ENCODE data around the gene TANC1.

TANC1 gene

DNA sequence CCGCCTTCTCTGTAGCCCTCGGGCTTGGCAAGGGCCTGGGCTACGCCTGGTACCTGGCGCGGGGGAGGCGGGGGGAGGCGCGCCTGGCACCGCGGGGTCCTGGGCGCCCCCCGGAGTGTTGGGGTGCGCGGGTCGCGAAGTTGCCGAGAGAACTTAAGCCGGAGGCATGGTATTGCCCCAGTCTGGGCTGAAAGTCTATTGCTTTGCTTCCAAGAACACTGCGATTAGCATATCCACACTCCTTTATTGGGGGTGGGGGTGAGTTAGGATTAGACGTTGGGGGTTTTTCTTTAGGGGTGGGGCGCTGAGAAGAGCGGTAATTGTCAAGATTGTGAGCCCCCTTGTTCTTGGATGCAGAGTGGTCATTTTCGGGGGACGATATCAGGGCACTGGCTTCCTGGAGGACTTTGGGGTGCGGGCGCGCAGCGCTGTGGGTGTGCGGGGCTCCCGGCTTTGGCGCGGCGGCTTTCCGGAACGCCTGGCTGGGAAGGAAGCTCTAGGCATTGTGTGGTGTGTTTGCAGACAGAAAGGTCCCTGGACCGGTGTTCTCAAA lies 798 bp downstream of the TANC1 start:
- no peak for ATAC-seq (replicated peaks)
- H3K4me3 Mint-ChIP-seq, result peak overlapping the region; percentile 83
- H3K4me1 Mint-ChIP-seq, result peaks cover 11 to 23% of the 10 kb centered on the region in 2 donors
- DNase-seq, result no peak
- no peaks in the 10 kb centered on the region for H3K9me3 Mint-ChIP-seq
- peaks cover 50 to 69% of the 10 kb centered on the region in 2 donors for H3K27me3 Mint-ChIP-seq
- H3K36me3 Mint-ChIP-seq, result no peaks in the 10 kb centered on the region
- peak overlapping the region; percentile 42 for H3K27ac Mint-ChIP-seq

DNA sequence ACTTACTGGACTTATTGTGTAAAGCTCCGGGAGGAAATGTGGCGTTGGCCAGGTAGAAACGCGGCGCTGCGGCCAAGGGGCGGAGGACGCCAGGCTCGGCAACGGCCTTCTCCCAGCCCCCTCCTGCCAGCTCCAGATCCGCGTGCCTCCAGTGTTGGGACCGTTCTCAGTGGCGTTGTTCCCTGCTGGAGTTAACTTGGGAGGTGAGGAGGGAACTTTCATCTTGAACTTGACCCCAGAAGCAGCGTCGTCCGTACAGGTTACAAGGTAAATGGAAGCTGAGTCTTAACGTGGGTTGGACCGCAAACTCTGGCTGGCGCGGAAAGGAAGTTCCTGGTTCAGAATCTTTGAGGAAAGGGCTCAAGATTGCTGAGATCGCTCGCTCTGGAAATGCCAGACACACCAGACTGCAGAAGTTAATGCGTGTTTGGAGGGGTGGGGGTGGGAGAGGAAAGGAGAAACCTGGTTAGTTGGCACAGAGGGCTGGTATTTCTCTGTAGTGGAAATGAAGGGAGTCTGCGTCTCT lies 1.3 kb downstream of the TANC1 start:
- ATAC-seq (replicated peaks), result no peak
- Mint-ChIP-seq H3K4me1 (peaks cover 11 to 23% of the 10 kb centered on the region in 2 donors), H3K36me3 (no peaks in the 10 kb centered on the region), H3K27ac (no peak overlapping the region), H3K4me3 (peak overlapping the region; percentile 83), H3K27me3 (peaks cover 50 to 69% of the 10 kb centered on the region in 2 donors), H3K9me3 (no peaks in the 10 kb centered on the region)
- DNase-seq, result no peak

DNA sequence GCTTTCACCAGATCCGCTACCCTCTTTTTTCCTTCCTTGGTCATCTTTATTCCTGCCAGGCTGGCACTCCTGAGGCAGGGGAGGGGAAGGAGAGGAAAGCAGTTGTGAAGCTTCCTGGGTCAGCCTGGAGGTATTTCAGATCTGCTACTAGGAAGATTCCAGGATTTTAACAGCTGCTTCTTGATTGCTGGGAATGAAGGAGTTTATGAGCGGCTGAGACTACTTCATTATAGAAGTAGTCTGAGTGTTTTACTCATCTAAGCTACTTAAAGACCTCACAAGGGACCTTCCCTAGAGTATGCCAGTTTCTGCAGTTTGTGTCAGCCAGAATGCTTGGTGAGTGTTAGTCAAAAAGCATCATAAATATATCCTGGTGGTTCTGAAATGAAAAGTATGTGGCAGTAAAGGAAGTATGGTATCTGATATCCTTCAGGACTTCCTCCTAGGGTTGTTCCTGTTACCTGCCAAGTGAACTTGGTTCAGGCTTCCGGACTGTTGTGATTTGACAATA lies 1.9 kb downstream of the TANC1 start:
- no peak overlapping the region for H3K27ac Mint-ChIP-seq
- no peaks in the 10 kb centered on the region for H3K36me3 Mint-ChIP-seq
- H3K27me3 Mint-ChIP-seq, result peaks cover 50 to 69% of the 10 kb centered on the region in 2 donors
- peak overlapping the region; percentile 83 for H3K4me3 Mint-ChIP-seq
- H3K4me1 Mint-ChIP-seq, result peaks cover 11 to 23% of the 10 kb centered on the region in 2 donors
- ATAC-seq (replicated peaks) (peak; percentile 17 to 38), DNase-seq (no peak)
- H3K9me3 Mint-ChIP-seq, result no peaks in the 10 kb centered on the region

DNA sequence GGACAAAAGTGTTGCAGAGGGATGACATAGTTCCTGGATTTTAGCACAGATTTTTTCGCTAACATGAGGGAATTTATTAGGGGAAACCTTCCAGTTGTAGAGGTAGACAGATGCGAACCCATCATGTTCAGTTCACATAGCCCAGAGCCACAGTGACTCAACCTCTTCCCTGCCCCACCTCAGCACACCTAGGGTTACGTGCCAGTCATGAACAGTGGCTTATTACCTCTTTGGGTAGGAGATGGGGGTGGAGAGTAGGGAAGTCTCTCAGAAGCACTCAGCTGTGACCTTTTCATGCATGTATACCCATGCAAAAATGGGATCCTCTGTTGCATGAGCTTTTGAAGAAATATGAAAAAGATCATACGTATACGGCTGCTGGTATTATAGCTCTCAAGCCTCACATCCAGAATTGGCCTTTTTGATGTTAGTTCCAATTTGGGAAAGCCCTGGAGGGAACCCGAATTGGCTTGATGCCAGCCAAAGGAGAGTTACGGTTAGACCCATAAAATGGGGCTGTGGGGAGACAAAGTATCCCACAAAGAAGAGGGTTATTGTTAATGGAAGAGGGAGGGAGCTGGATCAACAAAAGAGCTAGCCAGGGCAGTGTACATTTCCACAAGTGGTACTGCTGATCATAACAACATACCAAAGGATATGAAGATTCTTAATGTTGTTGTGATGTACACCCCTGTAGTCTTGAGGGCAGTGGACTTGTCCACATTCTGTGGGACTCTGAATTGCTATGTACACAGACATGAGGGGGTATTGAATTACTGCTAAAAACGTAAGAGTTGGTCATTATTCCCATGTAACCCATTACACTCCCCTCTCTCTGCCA lies 4.9 kb downstream of the TANC1 start:
- H3K27ac Mint-ChIP-seq, result no peak overlapping the region
- DNase-seq, result no peak
- no peaks in the 10 kb centered on the region for H3K9me3 Mint-ChIP-seq
- no peak overlapping the region for H3K4me3 Mint-ChIP-seq
- peaks cover 11 to 17% of the 10 kb centered on the region in 2 donors for H3K4me1 Mint-ChIP-seq
- ATAC-seq (replicated peaks), result no peak
- H3K27me3 Mint-ChIP-seq, result peaks cover 44 to 47% of the 10 kb centered on the region in 2 donors
- no peaks in the 10 kb centered on the region for H3K36me3 Mint-ChIP-seq

DNA sequence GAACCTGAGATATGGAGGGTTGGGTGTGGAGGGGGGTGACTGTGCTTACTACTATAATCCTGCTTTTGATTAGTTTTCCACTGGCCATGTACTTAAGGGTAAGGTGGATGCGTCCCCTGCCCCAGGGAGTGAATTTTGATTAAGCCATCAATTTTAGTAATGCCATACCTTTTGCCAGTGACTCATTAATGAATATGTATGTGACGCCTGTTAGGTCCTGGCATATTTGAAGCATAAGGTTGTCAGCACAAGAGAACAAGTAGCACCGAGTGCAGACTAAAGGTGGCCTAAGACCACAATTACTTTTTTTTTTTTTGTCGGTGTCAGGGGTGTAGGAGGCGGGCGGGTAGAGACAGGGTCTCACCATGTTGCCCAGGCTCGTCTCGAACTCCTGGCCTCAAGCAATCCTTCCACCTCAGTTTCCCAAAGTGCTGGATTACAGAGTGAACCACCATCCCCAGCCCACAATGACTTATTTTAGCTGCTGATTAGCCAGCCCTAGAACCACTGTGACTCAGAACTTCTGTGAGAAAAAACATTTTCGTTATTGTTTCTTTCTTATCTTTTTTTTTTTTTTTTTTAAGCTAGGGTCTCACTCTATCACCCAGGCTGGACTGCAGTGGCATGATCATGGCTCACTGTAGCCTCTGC lies 7.0 kb downstream of the TANC1 start:
- no peak overlapping the region for H3K27ac Mint-ChIP-seq
- DNase-seq (no peak), ATAC-seq (replicated peaks) (no peak)
- no peaks in the 10 kb centered on the region for H3K36me3 Mint-ChIP-seq
- H3K4me3 Mint-ChIP-seq, result no peak overlapping the region
- H3K27me3 Mint-ChIP-seq, result peaks cover 32 to 33% of the 10 kb centered on the region in 2 donors
- H3K4me1 Mint-ChIP-seq, result peaks cover 0 to 2% of the 10 kb centered on the region in 2 donors
- H3K9me3 Mint-ChIP-seq, result no peaks in the 10 kb centered on the region

DNA sequence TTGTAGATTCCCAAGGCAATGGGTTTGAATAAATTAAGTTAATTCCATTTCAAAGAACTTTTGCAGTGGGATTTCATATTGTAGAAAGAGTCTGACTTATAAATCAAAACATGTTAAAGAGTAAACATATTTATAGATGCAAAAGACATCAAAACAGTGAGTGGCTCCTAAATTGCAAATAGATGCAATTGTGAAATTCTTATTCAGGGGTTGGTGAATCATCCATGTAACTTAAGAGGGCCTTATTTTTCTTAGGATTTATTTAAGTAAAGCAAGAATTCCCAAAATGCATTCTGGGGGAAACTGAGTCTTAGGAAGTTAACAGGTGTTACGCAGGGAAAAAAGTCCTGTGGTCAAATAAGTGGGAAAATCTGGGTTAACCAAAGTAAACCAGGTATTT lies 11.3 kb downstream of the TANC1 start:
- no peak overlapping the region for H3K4me3 Mint-ChIP-seq
- ATAC-seq (replicated peaks), result no peak
- no peaks in the 10 kb centered on the region for H3K36me3 Mint-ChIP-seq
- H3K27ac Mint-ChIP-seq, result no peak overlapping the region
- peaks cover 0 to 10% of the 10 kb centered on the region in 2 donors for H3K27me3 Mint-ChIP-seq
- H3K9me3 Mint-ChIP-seq, result no peaks in the 10 kb centered on the region
- no peak for DNase-seq
- no peaks in the 10 kb centered on the region for H3K4me1 Mint-ChIP-seq

DNA sequence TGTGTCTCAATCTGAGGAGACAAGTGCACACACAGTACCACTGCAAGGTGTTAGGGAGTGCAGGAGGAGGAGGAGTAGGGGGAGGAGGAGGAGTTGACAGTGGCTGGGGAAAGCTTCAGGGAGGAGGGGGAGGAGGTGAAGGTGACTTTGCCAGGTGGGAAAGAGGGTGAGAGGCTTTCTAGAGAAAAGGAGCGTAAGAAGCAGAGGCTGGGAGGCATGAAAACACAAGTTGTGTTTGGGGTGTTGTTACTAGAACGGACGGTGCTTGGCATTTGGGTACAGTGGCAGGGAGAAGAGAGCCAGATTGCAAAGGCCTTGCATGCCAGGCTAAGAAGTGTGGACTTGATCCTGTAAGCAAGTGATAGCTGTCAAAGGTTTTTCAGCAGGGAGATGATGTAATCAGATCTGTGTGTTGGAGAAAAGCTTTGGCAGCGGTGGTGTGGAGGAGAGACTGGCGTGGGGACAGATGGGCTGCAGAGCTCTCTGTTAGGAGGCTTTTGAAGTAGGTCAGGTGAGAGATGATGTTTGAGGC lies 16.2 kb downstream of the TANC1 start:
- no peaks in the 10 kb centered on the region for H3K36me3 Mint-ChIP-seq
- H3K4me1 Mint-ChIP-seq, result peaks cover 0 to 3% of the 10 kb centered on the region in 2 donors
- H3K9me3 Mint-ChIP-seq, result no peaks in the 10 kb centered on the region
- ATAC-seq (replicated peaks) (no peak), DNase-seq (no peak)
- H3K4me3 Mint-ChIP-seq, result no peak overlapping the region
- peaks cover 0 to 13% of the 10 kb centered on the region in 2 donors for H3K27me3 Mint-ChIP-seq
- H3K27ac Mint-ChIP-seq, result peak overlapping the region; percentile 3

DNA sequence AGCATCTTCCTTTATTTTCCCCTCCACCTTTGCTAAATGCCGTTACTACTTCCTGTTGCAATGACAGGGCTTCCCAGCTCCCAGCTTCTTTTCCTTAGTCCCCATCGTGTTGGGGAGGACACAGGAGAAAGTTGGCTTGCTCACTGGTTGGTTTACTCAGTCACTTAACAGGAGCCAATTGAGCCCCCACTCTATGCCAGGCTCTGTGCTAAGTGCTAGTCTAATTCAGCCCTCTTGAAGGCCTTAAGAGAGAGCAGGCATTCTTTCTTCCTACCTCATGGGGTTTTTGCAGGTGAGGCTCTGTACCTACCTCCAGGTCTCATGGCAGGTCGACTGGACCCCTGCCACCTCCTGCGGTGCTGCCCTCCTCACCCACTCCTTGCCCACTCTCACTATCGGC lies 20.1 kb downstream of the TANC1 start:
- no peak overlapping the region for H3K4me3 Mint-ChIP-seq
- no peak for ATAC-seq (replicated peaks)
- peaks cover 0 to 13% of the 10 kb centered on the region in 2 donors for H3K27me3 Mint-ChIP-seq
- H3K9me3 Mint-ChIP-seq, result no peaks in the 10 kb centered on the region
- DNase-seq, result no peak
- H3K36me3 Mint-ChIP-seq, result no peaks in the 10 kb centered on the region
- no peak overlapping the region for H3K27ac Mint-ChIP-seq
- peaks cover 0 to 3% of the 10 kb centered on the region in 2 donors for H3K4me1 Mint-ChIP-seq

DNA sequence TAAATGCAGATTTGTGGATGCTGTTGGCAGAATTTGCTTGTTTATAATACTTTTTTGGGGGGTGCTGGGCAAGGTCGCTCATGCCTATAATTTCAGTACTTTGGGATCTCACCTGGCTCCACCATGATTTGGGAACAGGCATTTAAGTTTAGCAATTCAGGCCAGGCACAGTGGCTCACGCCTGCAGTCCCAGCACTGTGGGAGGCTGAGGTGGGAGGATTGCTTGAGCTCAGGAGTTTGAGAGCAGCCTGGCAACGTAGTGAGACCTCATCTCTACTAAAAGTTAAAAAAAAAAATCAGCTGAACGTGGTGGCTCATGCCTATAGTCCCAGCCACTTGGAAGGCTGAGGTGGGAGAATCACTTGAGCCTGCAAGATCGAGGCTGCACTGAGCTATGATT lies 20.7 kb downstream of the TANC1 start:
- H3K4me3 Mint-ChIP-seq, result no peak overlapping the region
- no peaks in the 10 kb centered on the region for H3K36me3 Mint-ChIP-seq
- peaks cover 0 to 3% of the 10 kb centered on the region in 2 donors for H3K4me1 Mint-ChIP-seq
- no peak overlapping the region for H3K27ac Mint-ChIP-seq
- no peaks in the 10 kb centered on the region for H3K9me3 Mint-ChIP-seq
- DNase-seq (no peak), ATAC-seq (replicated peaks) (no peak)
- H3K27me3 Mint-ChIP-seq, result peaks cover 0 to 13% of the 10 kb centered on the region in 2 donors

DNA sequence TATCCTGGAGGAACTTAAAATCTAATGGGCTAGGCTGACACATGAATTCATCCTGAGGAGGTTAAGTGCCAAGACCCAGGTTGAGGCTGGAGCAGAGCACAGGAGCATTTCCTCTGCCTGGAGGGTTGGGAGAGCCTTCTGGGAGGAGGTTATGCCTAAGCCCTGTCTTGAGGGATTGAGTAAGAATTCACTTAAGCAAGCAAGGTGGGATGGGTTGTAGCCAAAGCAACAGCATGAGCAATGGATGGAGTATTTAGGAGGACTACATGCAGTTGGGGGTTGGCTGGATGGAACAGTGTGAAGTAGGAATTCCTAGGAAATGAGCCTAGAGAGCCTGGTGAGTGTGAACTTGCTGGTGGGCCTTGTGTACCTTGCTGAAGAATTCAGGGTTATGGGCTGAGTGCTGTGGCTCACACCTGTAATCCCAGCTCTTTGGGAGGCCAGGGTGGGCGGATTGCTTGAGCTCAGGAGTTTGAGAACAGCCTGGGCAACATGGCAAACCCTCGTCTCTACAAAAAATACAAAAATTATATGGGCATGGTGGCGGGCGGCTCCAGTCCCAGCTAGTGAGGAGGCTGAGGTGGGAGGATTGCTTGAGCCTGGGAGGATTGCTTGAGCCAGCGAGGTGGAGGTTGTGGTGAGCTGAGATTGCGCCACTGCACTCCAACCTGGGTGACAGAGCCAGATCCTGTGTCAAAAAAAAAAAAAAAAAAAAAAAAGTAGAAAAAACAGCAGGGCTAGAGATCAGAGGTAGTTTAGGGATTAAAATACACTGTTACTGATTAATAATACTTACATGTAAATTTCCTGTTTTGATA lies 22.2 kb downstream of the TANC1 start:
- H3K9me3 Mint-ChIP-seq, result no peaks in the 10 kb centered on the region
- peaks cover 0 to 3% of the 10 kb centered on the region in 2 donors for H3K4me1 Mint-ChIP-seq
- H3K27me3 Mint-ChIP-seq, result peaks cover 0 to 15% of the 10 kb centered on the region in 2 donors
- H3K27ac Mint-ChIP-seq, result no peak overlapping the region
- H3K4me3 Mint-ChIP-seq, result no peak overlapping the region
- DNase-seq (no peak), ATAC-seq (replicated peaks) (no peak)
- H3K36me3 Mint-ChIP-seq, result no peaks in the 10 kb centered on the region

DNA sequence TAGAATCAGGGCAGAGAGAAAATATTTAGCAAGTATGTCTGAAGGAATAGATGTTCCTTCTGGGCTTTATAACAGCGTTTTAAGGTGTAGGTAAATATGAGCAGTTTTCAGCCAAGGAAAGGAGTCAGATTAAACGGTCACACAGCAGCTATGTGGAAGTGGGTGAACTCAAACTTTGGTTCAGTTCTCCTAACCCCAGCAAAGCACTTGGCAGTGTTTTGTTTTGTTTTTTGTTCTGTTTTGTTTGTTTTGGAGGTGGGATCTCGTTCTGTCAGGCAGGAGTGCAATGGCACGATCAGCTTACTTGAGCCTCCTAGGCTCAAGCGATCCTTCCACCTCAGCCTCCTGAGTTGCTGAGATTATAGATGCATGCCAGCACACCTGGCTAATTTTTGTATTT lies 24.6 kb downstream of the TANC1 start:
- Mint-ChIP-seq H3K36me3 (no peaks in the 10 kb centered on the region), H3K4me3 (no peak overlapping the region), H3K4me1 (no peaks in the 10 kb centered on the region), H3K27me3 (peaks cover 0 to 8% of the 10 kb centered on the region in 2 donors), H3K9me3 (no peaks in the 10 kb centered on the region), H3K27ac (no peak overlapping the region)
- no peak for DNase-seq
- no peak for ATAC-seq (replicated peaks)

DNA sequence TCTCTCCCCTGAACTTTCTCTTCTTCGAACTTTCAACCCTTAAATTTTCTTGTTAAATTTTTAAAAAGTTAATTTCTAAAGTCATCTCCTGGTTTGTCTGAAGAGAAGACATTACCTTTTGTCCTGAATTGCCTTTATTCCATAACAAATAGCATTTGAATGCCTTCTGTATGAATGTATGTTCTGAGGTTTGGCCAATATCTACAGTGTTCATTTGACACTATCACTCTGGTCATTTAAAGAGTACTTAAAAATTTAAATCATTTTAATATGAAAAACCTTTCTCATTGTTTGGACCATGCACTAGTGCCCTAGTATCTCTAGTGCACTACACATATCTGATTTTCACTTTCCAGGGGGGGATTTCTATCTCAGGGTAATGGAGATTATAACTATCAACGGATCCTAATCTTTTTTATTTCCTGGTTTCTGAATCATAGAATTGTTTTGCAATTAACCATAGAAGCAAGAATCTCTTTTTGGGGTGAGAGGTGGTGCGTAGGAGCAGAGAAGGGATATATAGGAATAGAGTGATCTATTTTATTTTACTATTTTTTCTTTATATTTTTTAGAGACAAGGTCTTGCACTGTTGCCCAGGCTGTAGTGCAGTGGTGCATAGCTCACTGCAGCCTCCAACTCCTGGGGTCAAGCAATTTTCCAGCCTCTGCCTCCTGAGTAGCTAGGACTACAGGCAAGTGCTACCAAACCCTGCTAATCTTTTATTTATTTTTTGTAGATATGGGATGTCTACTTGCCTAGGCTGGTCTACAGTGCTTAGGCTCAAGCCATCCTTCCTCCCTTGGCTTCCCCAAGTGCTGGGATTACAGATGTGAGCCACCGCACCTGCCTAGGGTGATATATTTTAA lies 25.5 kb downstream of the TANC1 start:
- Mint-ChIP-seq H3K4me3 (no peak overlapping the region), H3K27ac (no peak overlapping the region), H3K4me1 (peaks cover 0 to 2% of the 10 kb centered on the region in 2 donors), H3K27me3 (peaks cover 0 to 4% of the 10 kb centered on the region in 2 donors), H3K9me3 (no peaks in the 10 kb centered on the region), H3K36me3 (no peaks in the 10 kb centered on the region)
- DNase-seq (no peak), ATAC-seq (replicated peaks) (no peak)

Data from stimulated activated naive B cell treated with anti-CD40 and anti-IgM and Interleukin-4, amounts not matched to agents 10 μg/mL and 1 μg/mL and 100 μg/mL, for 72 hours (primary cell).